HG03342 (cell line): ENCODE measurements around the gene FAM47B.

Experiments used
- ATAC-seq: cut with Tn5 transposase; IDR thresholded peaks from one replicate; pipeline ENCODE4 v1.9.1; 2021; ENCODE audit warnings: mild to moderate bottlenecking, moderate library complexity; ENCODE audit not compliant: unreplicated experiment

Gene FAM47B

DNA sequence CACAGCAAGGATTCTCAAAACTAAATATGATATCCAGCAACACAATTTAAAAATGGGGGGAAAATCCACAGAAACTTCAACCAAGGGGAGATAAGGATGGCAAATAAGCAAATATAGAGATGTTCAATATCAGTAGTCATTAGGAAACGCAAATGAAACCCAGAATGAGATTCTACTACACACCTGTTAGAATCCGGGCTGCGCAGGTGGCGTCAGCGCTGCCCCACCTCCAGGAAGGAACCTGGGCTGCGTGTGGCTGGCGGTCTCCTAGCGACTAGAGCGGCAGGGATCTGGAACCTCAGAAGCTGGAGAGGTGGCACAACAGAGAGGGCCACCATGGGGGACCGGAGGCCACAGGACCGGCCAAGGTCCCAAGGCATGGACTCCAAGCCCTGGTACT is at the start of gene FAM47B:
FAM47B (plus strand) TSS at position 301 of the 400 bp plus-strand sequence; CDS start at position 337, 36 bp downstream.
- no peak for ATAC-seq

DNA sequence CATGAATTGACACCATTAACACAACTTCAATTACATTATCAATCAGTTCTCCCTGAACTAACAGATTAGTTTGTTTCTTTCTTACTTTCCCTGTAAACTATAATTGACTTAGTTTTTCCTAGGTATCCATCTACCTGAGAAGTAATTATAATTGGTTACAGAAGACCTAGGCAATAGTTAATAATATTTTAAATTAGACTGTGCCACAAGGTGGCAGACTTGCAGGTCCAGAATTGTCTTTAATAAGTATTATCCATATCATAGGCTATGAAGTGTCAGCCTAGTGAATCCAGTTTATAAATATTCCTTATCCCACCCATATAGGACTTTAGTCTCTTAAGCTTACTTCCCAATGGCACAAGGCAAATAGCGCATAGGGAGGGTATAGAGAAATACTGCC is 48.9 kb upstream of the FAM47B start:
- no peak for ATAC-seq

DNA sequence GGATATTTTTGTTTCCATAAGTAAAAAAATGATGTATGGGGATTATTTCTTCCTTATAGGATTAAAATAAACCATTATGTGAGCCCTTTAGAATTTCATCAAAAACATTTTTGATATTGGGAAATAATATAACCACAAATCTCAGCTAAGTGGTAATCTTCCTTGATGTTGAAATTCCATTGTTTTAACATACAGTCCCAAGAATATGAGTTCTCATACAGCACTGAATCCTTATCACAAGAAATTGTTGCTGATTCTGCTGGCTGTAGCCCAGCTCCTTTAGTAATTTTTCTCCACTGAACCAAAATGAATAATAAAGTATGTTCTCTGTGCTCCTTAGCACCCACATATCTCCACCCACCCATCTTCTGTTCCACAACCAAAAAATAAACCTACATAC is 41.9 kb upstream of the FAM47B start:
- ATAC-seq, result no peak

DNA sequence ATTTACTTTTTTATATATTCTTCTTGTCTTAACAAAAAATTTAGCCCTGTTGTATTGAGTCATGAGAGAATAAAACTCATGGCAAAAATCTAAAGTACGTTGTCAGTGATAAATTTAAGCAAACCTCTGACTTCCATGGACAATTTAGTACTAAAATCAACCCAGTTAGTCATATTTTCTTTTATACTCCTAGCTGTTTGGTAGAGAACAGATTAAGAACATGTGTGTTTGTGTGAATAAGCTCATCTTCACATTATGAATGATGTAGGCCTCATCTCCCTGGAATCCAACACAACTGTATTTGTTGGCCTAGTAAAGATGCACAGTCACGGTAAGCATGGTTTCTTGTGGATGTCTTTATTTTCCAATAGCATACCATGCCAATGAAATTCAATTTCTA is 40.8 kb upstream of the FAM47B start:
- no peak for ATAC-seq

DNA sequence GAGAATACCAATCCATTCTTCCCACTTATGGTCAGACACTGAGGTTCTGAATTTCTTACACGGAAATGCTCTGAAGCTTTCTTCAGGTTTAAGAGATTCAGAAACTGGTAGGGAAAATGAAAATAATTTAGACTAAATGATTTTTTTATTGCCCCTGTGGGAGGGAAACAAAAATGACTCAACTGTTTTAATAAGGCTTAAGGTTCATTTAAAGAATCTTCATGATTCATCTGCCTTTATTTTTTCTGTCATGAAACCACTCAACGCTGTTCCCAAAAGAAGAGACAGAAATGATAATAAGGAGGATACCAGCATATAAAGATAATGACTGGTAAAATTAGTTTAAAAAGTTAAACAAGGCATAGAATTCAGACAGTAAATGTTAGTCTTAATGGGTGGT is 39.3 kb upstream of the FAM47B start:
- no peak for ATAC-seq

DNA sequence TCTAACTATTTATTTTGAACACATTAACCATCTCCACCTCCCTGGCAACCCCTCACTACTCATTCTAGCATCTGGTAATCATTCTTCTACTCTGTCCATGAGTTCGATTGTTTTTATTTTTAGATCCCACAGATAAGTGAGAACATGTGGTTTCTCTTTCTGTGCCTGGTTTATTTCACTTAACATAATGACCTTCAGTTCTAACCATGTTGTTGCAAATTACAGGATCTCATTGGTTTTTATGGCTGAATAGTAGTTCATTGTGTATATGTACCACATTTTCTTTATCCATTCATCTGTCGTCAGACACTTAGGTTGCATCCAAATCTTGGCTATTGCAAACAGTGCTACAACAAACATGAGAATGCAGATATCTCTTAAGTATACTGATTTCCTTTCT is 33.4 kb upstream of the FAM47B start:
- ATAC-seq, result no peak

DNA sequence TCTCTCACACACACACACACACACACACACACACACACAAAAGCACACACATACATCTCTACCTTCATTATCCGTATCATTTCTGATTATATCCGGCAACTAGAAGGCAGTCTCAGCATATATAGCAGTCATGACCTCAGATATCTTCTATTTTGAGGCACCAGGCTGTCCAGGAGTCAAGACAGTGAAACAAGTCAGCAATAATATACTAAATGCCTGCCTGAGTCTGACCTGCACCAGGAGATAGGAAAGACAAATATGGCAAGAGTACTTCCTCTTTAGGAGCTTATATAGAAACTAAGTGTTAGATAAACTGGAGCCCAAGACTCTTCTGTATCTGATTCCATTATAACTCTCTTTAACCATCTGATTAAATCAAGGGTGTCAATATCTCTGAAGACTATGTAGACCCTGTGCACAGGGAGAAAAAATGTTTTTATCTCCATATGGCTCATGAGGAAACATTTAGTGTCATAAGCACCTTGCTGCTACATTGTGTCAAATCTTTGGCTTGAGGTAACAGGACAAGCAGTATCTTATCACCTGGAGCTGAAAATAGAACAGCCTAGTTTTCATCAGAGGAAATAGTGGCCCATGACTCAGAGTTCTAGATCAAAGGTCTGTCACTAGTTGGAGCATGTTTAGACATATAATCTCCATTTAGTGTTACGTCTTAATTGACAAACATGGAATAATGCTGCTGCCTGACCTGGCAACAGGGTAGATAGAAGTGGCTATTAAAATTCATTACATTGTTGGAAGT is 27.0 kb upstream of the FAM47B start:
- ATAC-seq, result no peak

DNA sequence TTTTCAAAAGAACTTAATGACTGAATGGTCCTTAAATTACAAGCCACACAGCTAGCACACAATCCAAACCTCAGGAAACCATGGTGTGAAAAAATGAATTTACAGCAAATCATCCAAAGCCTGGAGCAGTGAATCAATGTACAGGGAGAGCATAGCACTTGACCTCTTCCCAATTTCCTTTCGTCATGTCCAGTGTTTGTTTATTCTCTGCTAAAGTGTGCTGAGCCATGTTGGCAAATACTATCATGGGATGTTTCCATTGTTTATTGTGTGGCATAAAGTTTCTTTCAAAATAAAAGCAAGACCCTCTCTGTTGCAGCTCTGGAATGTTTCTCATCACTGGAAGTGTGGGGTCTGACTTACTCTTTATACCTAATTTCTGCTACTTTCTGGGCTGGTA is 25.4 kb upstream of the FAM47B start:
- ATAC-seq, result no peak

DNA sequence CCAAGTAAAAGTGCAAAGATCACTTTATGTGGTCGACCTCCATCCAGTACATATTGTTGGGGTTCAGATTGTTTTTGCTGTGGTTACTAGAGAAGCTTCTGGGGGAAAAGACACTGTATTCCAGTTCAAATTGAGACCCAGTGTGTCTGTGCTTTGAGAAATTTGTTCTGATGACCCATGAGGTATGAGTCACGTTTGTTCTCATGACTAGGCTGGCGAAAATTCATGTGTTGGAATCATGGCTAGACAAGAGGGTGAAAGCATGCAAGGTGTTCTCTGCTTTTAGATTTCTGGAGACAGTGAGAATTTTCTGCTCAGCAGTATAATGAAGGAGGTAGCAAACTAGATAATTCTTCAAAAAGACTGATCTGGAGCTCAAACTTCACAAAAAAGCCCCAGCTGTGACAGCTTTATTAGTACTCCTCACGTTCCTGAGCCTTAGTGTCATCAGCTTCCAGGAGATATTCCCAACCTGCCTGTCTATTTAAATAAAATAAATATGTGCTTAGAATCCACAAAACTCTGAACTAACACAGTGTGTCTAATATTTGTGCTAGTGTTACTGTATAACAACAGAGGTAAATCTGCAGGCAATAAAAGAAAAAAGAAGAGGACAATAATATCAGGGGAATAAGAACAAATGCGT is 24.4 kb upstream of the FAM47B start:
- no peak for ATAC-seq

DNA sequence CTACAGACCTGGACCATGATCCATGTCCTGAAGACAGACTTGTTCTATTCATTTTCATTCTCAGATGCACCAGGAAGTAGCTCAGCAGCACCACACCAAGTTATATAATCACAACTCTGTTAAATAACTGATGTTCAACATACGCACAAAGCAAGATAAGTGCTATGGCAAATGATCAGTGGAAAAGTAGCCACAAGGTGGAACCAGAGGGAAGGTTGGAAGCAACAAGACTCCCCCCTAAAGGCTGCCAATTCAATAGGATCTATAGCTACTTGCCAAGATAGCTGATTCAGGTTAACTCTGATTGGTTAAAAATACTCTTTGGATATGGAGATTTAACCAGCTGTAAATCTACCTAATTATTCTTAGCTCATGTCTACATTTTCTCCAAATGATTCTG is 23.7 kb upstream of the FAM47B start:
- no peak for ATAC-seq

DNA sequence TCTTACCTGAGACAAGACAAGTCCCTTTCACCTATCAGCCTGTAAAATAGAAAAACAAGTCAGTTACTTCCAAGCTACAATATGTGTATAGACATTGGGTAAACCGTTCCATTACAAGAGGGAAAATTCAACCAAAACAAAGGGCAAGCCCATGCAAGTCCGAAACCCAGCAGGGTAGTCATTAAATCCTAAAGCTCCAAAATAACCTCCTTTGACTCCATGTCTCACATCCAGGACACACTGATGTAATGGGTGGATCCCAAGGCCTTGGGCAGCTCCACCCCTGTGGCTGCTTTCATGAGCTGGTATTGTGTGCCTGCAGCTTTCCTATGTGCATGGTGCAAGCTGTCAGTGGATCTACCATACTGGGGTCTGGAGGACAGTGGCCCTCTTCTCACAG is 14.7 kb upstream of the FAM47B start:
- no peak for ATAC-seq

DNA sequence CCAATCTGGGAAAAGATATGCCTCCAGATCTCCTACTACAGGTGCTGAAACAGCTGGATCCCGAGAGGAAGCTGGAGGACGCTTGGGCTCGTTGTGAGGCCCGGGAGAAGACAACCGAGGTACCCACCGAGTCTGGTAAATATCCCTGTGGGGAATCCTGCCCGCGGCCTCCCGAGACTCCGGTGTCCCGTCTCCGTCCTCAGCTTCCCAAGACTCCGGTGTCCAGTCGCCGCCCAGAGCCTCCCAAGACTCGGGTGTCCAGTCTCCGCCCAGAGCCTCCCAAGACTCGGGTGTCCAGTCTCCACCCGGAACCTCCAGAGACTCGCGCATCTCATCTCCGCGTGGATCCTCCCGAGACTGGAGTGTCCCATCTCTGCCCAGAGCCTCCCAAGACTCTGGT is 639 bp downstream of the FAM47B start:
- ATAC-seq, result no peak

DNA sequence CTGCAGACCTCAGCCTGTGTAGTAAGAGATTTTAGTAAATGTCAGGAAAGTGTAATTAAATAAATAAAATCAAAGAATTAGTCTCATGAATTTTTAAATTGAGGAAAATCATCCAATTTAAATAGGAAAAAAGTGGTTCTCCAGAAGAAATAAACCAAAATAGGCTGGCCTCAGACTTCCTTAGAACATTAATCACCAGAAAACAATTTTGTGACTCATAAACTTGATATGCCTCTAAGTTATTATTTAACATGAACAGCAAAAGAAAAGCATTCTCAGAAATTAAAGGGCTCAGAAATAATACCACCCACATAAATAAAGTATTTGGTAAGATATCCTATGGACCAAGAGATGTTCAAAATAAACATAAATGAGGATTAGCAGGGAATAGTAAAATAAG is 14.3 kb downstream of the FAM47B start:
- ATAC-seq, result no peak

DNA sequence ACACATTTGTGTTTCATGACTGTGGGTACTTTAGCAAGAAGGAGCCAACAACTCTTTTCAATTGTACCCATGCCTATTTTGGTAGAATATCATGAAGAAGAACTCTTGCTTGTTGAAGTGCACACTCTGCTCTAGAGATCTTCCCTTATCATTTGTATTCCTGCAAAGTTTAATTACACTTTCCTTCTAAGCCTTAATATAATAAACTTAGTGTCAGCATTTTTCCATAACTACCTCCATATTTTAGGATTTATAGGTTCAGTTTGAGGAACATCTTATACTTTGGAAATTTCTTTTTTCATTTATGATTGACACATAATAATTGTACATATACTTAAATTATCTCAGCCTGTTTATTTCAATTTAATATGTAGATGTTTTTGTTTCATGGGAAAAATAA is 19.1 kb downstream of the FAM47B start:
- no peak for ATAC-seq

DNA sequence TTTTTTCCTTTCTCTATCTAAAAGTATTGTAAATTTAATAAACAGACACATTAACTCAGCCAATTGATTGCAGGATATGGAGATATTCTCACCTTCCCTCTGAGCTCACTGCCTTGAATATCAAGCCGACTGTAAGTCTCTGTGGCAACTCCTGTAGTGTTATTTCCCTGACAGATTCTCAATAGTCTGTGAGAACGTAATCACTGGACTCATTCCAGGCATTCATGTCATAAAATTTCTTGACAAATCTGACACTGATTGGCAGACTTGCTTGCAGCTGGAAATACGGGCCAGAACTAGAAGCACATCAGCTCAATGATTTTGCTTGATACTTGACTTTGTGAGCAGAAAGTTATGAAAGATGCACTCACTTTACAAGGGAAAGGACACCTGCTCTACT is 29.6 kb downstream of the FAM47B start:
- ATAC-seq, result no peak

DNA sequence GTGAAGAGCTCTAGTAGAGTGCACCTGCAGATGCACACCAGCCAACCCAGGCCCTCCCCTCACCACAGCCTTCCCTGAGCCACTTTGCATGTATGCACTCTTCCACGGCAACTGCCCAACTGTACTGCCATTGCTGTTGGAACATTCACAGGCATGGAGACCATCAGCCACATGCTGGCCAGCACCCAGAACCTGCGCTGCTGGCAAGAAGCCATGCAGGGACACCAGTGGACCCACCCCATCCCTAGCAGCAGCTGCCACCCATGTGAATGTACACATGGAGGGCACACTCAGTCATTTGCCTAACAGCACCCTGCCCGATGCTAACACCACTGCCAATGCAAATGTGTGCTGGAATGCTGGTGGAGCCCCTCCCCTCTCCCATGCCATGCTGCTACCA is 35.6 kb downstream of the FAM47B start:
- ATAC-seq, result no peak

DNA sequence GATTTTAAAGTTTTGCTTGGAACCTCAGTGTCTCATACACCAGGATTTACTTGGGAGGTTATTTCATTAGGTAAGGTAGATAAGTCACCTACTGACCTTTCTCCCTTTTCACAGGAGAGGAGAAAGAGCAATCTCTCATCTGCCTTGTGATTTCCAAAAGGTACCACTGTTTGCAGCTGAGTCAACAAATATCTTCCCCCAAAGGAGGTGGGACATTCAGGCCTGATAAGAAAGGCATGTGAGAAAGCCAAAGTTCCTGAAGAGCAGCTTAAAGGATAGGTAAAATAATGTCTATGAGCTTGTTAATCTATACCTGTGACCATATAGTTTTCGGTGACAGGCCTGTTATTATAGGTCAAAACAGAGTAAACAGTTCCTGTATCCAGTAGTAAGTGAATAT is 45.0 kb downstream of the FAM47B start:
- ATAC-seq, result no peak
